Stimulated activated naive CD4-positive, alpha-beta T cell (primary cell): ENCODE data around the gene ADGRV1.
"Not testable (repeated sequence)": the region's sequence is repeated elsewhere in the genome, so short reads cannot be mapped to it uniquely, and the experiment has no call there.

Experiments used
- DNase-seq, 6 experiments: peaks; one replicate each; lab custom pipeline; 2025; lab: John Stamatoyannopoulos, UW

Gene ADGRV1

DNA sequence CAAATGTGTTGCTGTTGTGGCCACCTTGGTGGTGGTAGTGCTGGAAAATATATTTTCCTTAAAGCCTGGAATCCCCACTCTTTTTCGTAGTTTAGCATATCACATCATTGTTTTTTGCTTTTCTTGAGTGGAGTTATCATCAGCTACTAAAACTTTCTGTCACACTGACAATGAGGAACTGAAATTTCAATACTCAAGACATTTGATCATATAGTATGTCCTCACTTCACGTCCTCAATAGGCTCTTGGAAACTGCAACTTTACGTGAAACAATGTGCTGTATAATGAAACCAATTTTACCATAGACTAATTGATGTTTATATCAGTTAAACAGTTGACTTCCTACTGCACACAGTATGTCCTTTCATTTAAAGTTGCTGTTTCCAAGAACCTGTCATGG lies 265.8 kb downstream of the ADGRV1 start:
- DNase-seq = no peak

DNA sequence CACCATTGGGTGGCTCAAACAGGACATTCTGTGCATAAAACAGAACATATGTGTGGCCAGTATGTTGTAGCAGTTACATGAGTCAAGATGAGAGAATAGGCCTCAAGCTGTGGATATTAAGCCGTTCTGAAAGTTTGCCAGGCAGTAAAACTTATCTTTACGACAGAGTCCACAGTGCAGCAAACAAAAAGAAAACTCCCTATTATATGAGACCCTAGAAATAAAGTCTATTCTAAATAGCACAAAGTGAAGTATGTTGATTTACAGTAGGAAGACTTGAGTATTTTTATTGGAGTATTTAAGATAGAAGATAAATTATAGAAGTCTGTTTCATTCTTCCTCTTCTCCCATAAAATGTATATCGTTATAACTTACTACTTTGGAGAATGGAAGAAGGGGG lies 271.5 kb downstream of the ADGRV1 start:
- DNase-seq = no peak

GRCh38 chr5:90833753-90834152 lies 275.2 kb downstream of the ADGRV1 start:
- DNase-seq = no peak

DNA sequence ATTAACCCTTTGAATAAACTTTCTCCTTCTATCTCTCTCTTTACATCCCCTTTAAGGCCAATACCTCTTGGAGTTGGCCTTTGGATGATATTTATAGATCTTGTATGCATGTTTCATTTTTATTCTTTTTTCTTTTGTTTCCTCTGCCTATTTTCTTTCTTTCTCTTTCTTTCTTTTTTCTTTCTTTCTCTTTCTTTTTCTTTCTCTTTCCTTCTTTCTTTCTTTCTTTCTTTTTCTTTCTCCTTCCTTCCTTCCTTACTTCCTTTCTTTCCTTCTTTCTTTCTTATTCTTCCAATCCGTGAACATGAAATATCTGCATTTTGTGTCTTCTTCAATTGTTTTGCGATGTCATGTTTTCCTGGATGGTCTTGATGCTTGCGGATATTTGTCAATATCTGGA lies 276.1 kb downstream of the ADGRV1 start:
- no peak for DNase-seq

DNA sequence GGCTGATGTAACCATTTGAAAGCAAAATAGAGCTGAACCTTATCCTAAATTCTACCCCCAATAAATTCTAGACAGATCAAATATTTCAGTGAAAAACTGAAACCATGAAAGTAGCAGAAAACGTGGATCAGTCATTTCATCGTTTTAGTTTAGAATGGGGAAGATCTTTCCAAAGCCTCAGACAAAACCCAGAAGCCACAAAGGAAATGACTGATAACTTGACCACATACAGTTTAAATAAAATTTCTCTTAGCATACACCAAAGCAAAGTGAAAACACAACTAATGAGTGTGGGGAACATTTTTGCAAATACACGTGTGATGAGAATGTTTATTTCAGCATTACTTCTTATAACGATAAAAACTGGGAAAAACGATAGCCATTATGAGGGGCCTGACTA lies 284.8 kb downstream of the ADGRV1 start:
- no peak for DNase-seq

DNA sequence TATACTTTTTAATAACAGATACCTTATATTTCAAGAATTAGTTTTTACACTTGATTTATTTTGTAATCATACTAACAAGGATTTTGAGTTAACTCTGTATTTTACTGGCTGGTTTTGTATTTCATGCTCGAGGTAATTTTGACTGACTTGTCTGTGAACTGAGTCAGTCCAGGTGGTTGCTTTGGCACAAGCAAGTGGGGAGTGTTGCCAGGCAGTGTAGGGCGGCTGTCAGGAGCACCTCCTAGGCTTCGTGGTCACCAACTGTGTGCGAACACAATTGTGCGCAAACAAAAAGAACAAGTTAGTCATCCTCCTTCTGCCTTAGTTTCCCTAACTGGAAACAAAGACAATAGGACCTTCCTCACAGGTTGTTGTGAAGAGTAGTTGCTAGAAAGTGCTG lies 286.3 kb downstream of the ADGRV1 start:
- no peak for DNase-seq

- no peak for DNase-seq
These were observed 287.3 kb downstream of the ADGRV1 start for GRCh38 chr5:90845723-90846554.

DNA sequence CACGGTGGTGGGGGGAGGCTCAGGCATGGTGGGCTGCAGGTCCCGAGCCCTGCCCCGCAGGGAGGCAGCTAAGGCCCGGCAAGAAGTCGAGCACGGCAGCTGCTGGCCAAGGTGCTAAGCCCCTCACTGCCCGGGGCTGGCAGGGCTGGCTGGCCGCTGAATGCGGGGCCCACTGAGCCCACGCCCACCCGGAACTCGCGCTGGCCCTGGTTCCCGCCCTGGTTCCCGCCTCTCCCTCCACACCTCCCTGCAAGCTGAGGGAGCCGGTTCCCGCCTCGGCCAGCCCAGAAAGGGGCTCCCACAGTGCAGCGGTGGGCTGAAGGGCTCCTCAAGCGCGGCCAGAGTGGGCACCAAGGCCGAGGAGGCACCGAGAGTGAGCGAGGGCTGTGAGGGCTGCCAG lies 289.0 kb downstream of the ADGRV1 start:
- not testable (repeated sequence) for DNase-seq

DNA sequence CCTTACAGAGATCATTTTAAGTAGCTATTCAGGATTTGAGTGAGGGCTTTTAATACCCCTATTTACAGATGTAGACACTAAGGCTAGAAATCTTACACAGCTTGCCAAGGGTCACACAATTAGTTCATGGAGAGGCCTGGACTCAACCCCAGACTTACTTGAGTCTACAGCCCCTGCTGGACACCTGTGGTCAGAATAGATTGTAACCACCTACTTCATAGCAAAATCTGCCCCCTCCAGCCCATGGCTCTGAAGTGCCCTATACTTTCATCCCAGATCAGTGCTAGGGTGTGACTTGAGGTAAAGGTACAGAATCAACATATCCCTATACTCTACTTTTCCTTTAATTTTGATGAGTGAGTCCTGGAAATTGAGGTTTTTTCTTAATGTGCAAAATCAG lies 291.3 kb downstream of the ADGRV1 start:
- no peak for DNase-seq

- DNase-seq = no peak
These were observed 293.9 kb downstream of the ADGRV1 start for GRCh38 chr5:90852531-90852930.

DNA sequence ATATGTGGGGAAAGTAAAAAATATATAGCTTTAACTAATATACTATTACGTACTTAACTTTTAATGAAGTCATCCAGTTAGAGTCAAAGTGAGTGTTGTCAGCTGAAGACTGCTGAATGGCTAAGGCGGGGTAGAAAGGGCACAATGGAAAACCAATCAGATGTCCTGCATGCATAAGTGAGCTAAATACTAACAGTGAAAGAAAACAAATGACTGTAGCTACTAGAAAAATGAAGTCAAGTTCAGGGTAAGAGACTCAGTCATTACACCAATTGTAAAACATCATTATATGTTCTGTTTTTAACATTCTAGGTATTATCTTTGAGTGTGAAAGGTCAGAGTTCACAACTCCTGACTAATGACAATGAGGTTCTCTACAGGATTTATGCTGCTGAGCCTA lies 295.2 kb downstream of the ADGRV1 start:
- DNase-seq = no peak

GRCh38 chr5:90854169-90854568 lies 295.6 kb downstream of the ADGRV1 start:
- no peak for DNase-seq

DNA sequence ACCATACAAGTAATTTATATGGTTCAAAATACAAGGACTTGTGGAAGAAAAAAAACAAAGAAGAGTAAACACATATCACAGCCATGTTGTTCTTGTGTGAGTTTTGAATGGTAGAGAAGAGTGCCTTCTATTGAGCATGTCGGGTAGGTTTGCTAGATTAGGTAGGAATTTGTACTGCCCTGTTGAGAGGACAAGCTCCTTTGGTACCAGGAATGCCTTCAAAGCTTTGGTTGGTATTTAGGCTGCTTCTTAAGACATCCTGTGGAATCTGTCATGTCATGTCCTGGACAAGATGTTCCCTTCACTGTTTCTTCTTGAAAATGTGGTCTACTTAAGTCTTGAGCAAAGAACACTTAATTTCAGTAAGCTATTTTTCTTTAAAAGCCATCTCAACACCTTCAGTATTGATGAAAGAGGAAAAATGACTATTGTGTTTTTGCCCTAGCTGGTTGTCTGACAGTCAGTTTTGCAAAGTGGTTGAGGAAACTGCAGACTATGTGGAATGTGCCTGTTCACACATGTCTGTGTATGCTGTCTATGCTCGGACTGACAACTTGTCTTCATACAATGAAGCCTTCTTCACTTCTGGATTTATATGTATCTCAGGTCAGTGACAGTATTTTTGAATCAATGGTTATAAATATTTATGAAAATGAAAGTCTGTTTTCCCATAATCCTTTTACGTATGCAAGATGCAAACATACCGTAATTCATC lies 296.9 kb downstream of the ADGRV1 start:
- DNase-seq = no peak

- DNase-seq = no peak
These were observed 303.4 kb downstream of the ADGRV1 start for GRCh38 chr5:90861843-90862586.

GRCh38 chr5:90865180-90865579 lies 306.6 kb downstream of the ADGRV1 start:
- no peak for DNase-seq

GRCh38 chr5:90866333-90866732 lies 307.7 kb downstream of the ADGRV1 start:
- DNase-seq = peak in 3 of 6 experiments; percentile 19 to 55 (median 34)

DNA sequence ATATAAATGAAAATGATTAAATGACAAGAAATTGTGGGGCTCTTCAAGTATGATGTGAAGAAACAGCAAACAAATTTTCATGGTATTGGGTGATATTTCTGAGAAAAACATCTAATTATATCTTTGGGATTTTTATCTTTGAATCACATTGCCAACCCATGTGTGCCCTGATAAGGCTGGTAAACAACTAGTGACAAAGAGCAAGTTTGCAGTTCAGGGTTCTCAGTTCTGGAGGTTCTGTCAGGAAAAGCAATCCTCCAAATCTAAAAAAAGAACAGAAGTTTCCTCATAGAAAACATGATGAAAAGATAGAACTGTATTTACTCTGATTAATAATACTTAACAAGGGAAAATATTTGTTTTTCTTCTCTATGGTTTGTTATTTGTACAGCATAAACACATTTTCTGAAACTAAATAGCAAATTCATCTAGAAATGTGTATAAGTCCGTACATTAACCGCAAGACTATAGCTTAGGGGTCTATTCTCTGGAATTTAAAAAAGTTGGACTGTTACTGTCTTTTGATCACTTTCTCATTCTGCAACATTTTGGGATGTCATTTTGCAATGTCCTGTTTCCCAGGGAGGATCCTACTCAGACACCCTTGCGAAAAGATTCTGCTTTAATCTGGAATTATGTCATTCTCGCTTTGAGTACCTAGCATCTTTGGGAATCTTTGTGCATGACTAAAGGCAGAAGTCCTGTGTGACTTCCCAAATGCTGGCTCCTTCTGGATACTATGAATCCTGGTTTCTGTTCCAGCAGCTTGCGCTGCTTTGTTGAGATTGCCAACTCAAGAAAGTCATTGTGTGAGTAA lies 308.5 kb downstream of the ADGRV1 start:
- DNase-seq = no peak

- no peak for DNase-seq
These were observed 310.2 kb downstream of the ADGRV1 start for GRCh38 chr5:90868799-90869198.

DNA sequence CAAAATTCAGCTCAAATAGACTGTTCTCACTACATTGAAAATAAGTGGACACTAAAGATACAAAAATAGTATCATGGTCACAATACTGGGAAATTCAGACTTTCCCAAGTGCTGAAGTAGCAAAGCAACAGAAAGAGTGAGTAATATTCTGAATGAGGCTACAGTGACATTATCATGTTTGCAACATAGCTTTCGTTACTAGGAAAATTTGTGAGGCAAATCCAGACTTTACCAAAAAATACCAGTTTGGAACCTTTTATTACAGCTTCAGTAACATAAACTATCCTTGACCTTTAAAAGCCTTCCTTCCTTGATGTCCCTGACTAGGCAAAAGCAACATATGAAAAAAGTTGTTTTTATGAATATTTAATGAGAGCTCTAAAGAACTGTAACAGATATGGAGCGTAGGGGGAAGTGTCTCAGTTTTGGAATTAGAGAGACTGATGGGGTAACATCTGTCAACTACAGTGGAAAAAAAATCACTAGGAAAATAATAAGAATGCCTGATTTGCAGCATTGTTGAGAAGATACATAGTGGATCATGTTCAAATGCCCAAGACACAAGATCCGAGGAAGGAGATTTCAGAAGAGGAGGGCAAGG lies 312.9 kb downstream of the ADGRV1 start:
- DNase-seq = no peak

DNA sequence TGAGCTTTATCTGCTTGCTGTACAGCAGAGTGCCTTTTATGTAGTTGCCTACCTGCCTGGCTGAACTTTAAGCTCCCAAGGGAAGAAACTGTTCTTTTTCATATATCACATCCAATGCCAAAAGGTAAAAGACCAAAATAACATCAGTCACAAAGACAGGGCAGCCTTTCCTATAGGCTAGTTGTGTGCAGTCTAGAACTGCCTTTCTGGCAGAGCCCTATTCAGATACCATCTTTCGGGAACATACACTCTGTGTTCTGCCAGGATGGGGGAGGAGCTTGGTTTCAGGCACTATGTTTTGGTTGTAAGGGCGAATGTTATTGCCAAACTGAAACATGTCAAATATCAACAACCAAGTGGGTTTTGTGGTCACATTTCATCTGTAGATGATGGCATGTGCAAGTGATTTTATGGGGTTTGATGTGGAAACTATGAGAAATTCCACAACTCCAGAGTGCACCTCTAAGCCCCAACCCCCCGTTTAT lies 314.5 kb downstream of the ADGRV1 start:
- DNase-seq = peak in 4 of 6 experiments; percentile 1 to 70 (median 54)

GRCh38 chr5:90874066-90874465 lies 315.5 kb downstream of the ADGRV1 start:
- no peak for DNase-seq
